ENCODE results near the gene FREM3.

DNA sequence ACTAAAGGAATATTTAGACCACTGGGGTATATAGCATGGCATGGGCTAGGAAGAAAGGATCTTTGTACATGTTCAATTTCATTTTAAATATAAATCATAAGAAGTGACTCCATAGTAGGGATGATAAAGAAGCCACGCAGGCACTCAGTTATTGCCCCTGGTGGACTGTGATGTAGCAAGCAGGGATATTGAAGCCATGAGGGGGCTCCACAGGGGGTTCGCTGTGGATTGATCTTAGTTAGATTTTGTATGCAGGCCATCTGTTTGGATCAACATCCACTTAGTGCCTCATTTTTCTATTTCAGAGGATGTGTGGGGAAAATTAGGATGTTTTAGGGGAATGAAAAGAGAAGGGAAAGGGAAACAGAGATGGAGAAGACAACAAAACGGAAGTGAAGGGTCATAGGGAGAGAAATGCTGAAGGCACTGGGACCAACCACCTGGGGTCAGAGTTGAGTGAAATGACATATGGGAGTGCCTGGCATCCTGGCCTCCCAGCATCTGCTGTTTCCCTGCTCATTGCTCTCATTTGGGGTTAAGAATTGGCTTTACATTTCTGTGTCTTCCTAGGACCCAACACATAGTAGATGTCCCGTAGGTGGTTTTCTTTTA, 11.2 kb upstream of the FREM3 start:
- TF ChIP-seq POLR2A (IDR thresholded peaks at IDR 0.05) (no peak), POLR2AphosphoS5 (IDR thresholded peaks at IDR 0.05) (no peak), EP300 (IDR thresholded peaks at IDR 0.05) (no peak)
- TF ChIP-seq, protein P1, sequence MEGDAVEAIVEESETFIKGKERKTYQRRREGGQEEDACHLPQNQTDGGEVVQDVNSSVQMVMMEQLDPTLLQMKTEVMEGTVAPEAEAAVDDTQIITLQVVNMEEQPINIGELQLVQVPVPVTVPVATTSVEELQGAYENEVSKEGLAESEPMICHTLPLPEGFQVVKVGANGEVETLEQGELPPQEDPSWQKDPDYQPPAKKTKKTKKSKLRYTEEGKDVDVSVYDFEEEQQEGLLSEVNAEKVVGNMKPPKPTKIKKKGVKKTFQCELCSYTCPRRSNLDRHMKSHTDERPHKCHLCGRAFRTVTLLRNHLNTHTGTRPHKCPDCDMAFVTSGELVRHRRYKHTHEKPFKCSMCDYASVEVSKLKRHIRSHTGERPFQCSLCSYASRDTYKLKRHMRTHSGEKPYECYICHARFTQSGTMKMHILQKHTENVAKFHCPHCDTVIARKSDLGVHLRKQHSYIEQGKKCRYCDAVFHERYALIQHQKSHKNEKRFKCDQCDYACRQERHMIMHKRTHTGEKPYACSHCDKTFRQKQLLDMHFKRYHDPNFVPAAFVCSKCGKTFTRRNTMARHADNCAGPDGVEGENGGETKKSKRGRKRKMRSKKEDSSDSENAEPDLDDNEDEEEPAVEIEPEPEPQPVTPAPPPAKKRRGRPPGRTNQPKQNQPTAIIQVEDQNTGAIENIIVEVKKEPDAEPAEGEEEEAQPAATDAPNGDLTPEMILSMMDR (IDR thresholded peaks at IDR 0.05) = no peak

Data from suprapubic skin (tissue), 4 donors.